HCT116 (cell line): Measurements from ENCODE around the gene PTPN4. TPM values are rescaled to one million over a fixed set of nuclear protein-coding genes. Genes with fewer than 3 reads are reported as not detected.

Source experiments
- ATAC-seq: fragments of 200-7000 bp; cut with Tn5 transposase; 2 replicates; pipeline ENCODE4 v1.9.1; 2020; ENCODE audit warnings: mild to moderate bottlenecking, moderate library complexity
- BruUV-seq: library from RNA; stranded (reverse); fragments of 400-500 nt; replicated peaks from 2 replicates; lab custom pipeline; 2021; lab: Mats Ljungman, UMichigan
- CTCF ChIA-PET: fragments of 300-600 bp; sonication (Branson Sonifier 250); formaldehyde crosslinking; loops from one replicate; lab custom pipeline; 2021; ENCODE audit warnings: antibody characterized with exemption; lab: Charles Lee
- POLR2A ChIA-PET: fragments of 300-600, 350-600 bp; sonication (Branson Sonifier 250); formaldehyde crosslinking; loops from one replicate; lab custom pipeline; 2021; ENCODE audit warnings: antibody characterized with exemption; lab: Charles Lee
- RAD21 ChIA-PET, 2 experiments: fragments of 300-600 bp; sonication (Branson Sonifier 250); formaldehyde crosslinking; loops; one replicate each; lab custom pipeline; 2023; ENCODE audit warnings: low total read pairs in 2 of 2; ENCODE audit not compliant: uncharacterized antibody in 2 of 2, unreplicated experiment in 2 of 2, low non-redundant PET in 1 of 2; lab: Charles Lee
- DNase-seq: peaks from one replicate; pipeline ENCODE4 v3.0.0-alpha.2; 2010; ENCODE audit warnings: low read depth, low spot score
- H2AFZ ChIP-seq: fragments of 200-600 bp; shearing (Covaris generic), sonication (generic); 2 replicates; pipeline ENCODE4 v1.6.1; 2017; ENCODE audit warnings: low read depth, mixed run types, mixed read lengths, antibody characterized with exemption, low read length; ENCODE audit not compliant: poor library complexity, severe bottlenecking
- H3K27ac ChIP-seq: 2 replicates; pipeline ENCODE4 v1.5.1; 2012; ENCODE audit warnings: low read depth, low read length
- H3K27me3 ChIP-seq: fragments of 200-600 bp; sonication (generic); 2 replicates; pipeline ENCODE4 v1.6.1; 2016; ENCODE audit warnings: mixed run types, low read length, mixed read lengths; ENCODE audit not compliant: insufficient read depth
- H3K36me3 ChIP-seq, 2 experiments: fragments of 200-500 bp in 1 of 2; fragments of 200-600 bp in 1 of 2; sonication (Bioruptor generic) in 1 of 2; sonication (generic) in 1 of 2; 2 replicates each; pipeline versions ENCODE4 v1.5.1 to v1.6.1; 2014 to 2016; ENCODE audit warnings: low read length in 2 of 2, inconsistent platforms in 1 of 2, mixed read lengths in 1 of 2, mixed run types in 1 of 2; ENCODE audit not compliant: insufficient read depth in 2 of 2, control insufficient read depth in 1 of 2
- H3K4me1 ChIP-seq, 2 experiments: fragments of 200-600 bp in 1 of 2; sonication (generic) in 1 of 2; 2 replicates each; pipeline versions ENCODE4 v1.5.1 to v1.6.1; 2012 to 2017; ENCODE audit warnings: low read length in 2 of 2, inconsistent platforms in 1 of 2, mild to moderate bottlenecking in 1 of 2, mixed read lengths in 1 of 2, mixed run types in 1 of 2, moderate library complexity in 1 of 2; ENCODE audit not compliant: insufficient read depth in 2 of 2, control insufficient read depth in 1 of 2
- H3K4me2 ChIP-seq: fragments of 200-600 bp; sonication (generic); 2 replicates; pipeline ENCODE4 v1.6.1; 2017; ENCODE audit warnings: mixed run types, low read length, mixed read lengths
- H3K4me3 ChIP-seq, 2 experiments: fragments of 200-600 bp in 1 of 2; sonication (generic) in 1 of 2; replicated peaks in 1 of 2; 2 replicates each; pipeline ENCODE4 v1.5.1; 2011 to 2016; ENCODE audit warnings: low read length in 2 of 2, control low read depth in 1 of 2, low read depth in 1 of 2, mild to moderate bottlenecking in 1 of 2, mixed read lengths in 1 of 2, mixed run types in 1 of 2
- H3K79me2 ChIP-seq: fragments of 200-600 bp; sonication (generic); 2 replicates; pipeline ENCODE4 v1.6.1; 2017; ENCODE audit warnings: mild to moderate bottlenecking, mixed run types, low read length, moderate library complexity, mixed read lengths; ENCODE audit not compliant: insufficient read depth
- H3K9ac ChIP-seq: fragments of 200-600 bp; sonication (generic); 2 replicates; pipeline ENCODE4 v1.6.1; 2016; ENCODE audit warnings: low read length, mixed read lengths
- H3K9me2 ChIP-seq: fragments of 200-600 bp; sonication (generic), shearing (Covaris generic); 2 replicates; pipeline ENCODE4 v1.6.1; 2017; ENCODE audit warnings: mixed run types, mild to moderate bottlenecking, moderate library complexity; ENCODE audit not compliant: insufficient read depth
- H3K9me3 ChIP-seq, 2 experiments: fragments of 200-500 bp in 1 of 2; fragments of 200-600 bp in 1 of 2; sonication (Bioruptor generic) in 1 of 2; sonication (generic) in 1 of 2; 2 replicates each; pipeline ENCODE4 v1.6.1; 2014 to 2017; ENCODE audit warnings: low read length in 2 of 2, mixed read lengths in 2 of 2, inconsistent platforms in 1 of 2, low read depth in 1 of 2, mild to moderate bottlenecking in 1 of 2, mixed run types in 1 of 2, moderate library complexity in 1 of 2; ENCODE audit not compliant: control insufficient read depth in 1 of 2, insufficient read depth in 1 of 2
- H4K20me1 ChIP-seq: fragments of 200-600 bp; sonication (generic), shearing (Covaris generic); 2 replicates; pipeline ENCODE4 v1.6.1; 2017; ENCODE audit warnings: mixed run types, mild to moderate bottlenecking, moderate library complexity; ENCODE audit not compliant: insufficient read depth
- CBX3 ChIP-seq: IDR thresholded peaks from 2 replicates; pipeline ENCODE4 v1.6.1; 2012; ENCODE audit warnings: low read depth
- CTCF ChIP-seq, 3 experiments: fragments of 200-600 bp in 1 of 3; sonication (generic) in 1 of 3; IDR thresholded peaks in 2 of 3; conservative IDR thresholded peaks in 1 of 3; 2 replicates each; pipeline ENCODE4 v1.5.1; 2012 to 2017; ENCODE audit warnings: low read depth in 2 of 3, low read length in 2 of 3, antibody characterized with exemption in 1 of 3, borderline replicate concordance in 1 of 3, control low read depth in 1 of 3, mild to moderate bottlenecking in 1 of 3, mixed read lengths in 1 of 3, mixed run types in 1 of 3, moderate library complexity in 1 of 3; ENCODE audit not compliant: insufficient read depth in 1 of 3
- EGR1 ChIP-seq: IDR thresholded peaks from 2 replicates; pipeline ENCODE4 v1.6.1; 2012; ENCODE audit warnings: low read depth
- EZH2 ChIP-seq: fragments of 200-600 bp; sonication (generic); IDR thresholded peaks from 2 replicates; pipeline ENCODE4 v1.6.1; 2017; ENCODE audit warnings: antibody characterized with exemption, mixed run types
- EZH2phosphoT487 ChIP-seq: fragments of 200-600 bp; IDR thresholded peaks from 2 replicates; pipeline ENCODE4 v1.6.1; 2018; ENCODE audit warnings: antibody characterized with exemption, borderline replicate concordance
- FOSL1 ChIP-seq: IDR thresholded peaks from 2 replicates; pipeline ENCODE4 v1.6.1; 2012; ENCODE audit warnings: low read depth
- JUND ChIP-seq: IDR thresholded peaks from 2 replicates; pipeline ENCODE4 v1.6.1; 2012
- POLR2A ChIP-seq: IDR thresholded peaks from 2 replicates; pipeline ENCODE4 v1.7.0; 2011; ENCODE audit warnings: borderline replicate concordance; ENCODE audit not compliant: insufficient read depth, insufficient read length; ENCODE audit errors: extremely low read depth
- POLR2AphosphoS5 ChIP-seq: IDR thresholded peaks from 2 replicates; pipeline ENCODE4 v1.6.1; 2011; ENCODE audit warnings: mild to moderate bottlenecking, low read depth, low read length, moderate library complexity
- RAD21 ChIP-seq: IDR thresholded peaks from 2 replicates; pipeline ENCODE4 v1.6.1; 2012; ENCODE audit warnings: low read depth, mild to moderate bottlenecking
- REST ChIP-seq: IDR thresholded peaks from 2 replicates; pipeline ENCODE4 v1.6.1; 2012; ENCODE audit warnings: low read depth
- SRF ChIP-seq: IDR thresholded peaks from 2 replicates; pipeline ENCODE4 v1.6.1; 2012; ENCODE audit warnings: low read depth
- TCF7L2 ChIP-seq: IDR thresholded peaks from 2 replicates; pipeline ENCODE4 v1.7.0; 2011; ENCODE audit warnings: borderline replicate concordance, inconsistent platforms; ENCODE audit not compliant: insufficient read depth, insufficient read length; ENCODE audit errors: extremely low read depth
- YY1 ChIP-seq: IDR thresholded peaks from 2 replicates; pipeline ENCODE4 v1.6.1; 2011; ENCODE audit warnings: low read length, low read depth, moderate library complexity, mild to moderate bottlenecking; ENCODE audit not compliant: insufficient replicate concordance; ENCODE audit errors: extremely low read depth
- ZFX ChIP-seq: fragments of 450-650 bp; IDR thresholded peaks from 2 replicates; pipeline ENCODE4 v1.6.1; 2017
- ZNF274 ChIP-seq: fragments of 200-500 bp; sonication (Bioruptor generic); IDR thresholded peaks from 2 replicates; pipeline ENCODE4 v1.6.1; 2014; ENCODE audit warnings: mild to moderate bottlenecking, low read depth, low read length, inconsistent platforms
- intact Hi-C: fragments of 100-400 bp; cut with micrococcal nuclease; formaldehyde crosslinking; loops from 2 replicates; pipeline ENCODE4 v1.10.0; 2022
- total RNA-seq: library from RNA; stranded (reverse); gene quantifications from one replicate; pipeline ENCODE4 v1.2.1, GENCODE V29; 2021; ENCODE audit not compliant: unreplicated experiment
- TF ChIP-seq, protein P1 (sequence below): IDR thresholded peaks from 2 replicates; pipeline ENCODE4 v1.6.1; 2012
- TF ChIP-seq, protein P2 (sequence below): IDR thresholded peaks from 2 replicates; pipeline ENCODE4 v1.6.1; 2011; ENCODE audit warnings: mild to moderate bottlenecking, low read length, moderate library complexity; ENCODE audit not compliant: insufficient replicate concordance; ENCODE audit errors: extremely low read depth

PTPN4 gene
- total RNA-seq, 1 experiment from 2014 or later = 38.4 TPM

DNA sequence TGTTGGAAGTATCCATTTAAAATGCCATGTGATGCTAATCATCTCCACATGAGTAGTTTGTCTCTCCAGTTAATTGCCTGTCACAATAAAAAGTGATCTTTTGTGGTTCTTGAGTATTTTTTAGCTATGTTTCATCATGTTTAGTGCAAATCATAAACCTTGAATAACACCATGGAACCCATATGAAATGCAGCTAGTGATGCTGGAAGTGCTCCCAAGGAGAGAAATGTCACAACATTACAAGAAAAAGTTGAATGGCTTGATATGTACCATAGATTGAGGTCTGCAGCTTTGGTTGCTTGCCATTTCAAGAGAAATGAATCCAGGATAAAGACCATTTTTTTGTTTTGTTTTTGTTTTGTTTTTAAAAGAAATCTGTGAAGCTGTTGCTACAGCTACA, 14.3 kb downstream of the PTPN4 start (continued):
- TF ChIP-seq REST = no peak
- no peak for TF ChIP-seq FOSL1
- TF ChIP-seq, protein P1, sequence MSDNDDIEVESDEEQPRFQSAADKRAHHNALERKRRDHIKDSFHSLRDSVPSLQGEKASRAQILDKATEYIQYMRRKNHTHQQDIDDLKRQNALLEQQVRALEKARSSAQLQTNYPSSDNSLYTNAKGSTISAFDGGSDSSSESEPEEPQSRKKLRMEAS = no peak
- no peak for TF ChIP-seq ZNF274
- TF ChIP-seq RAD21 = no peak
- no peak for TF ChIP-seq EZH2phosphoT487
- no peak for TF ChIP-seq POLR2A
- TF ChIP-seq EGR1 = no peak

- H3K27ac ChIP-seq = no peak overlapping the region
- H3K4me1 ChIP-seq = no peaks in the 10 kb centered on the region
- ChIA-PET POLR2A (no interaction called here), CTCF (no interaction called here), RAD21 (no interaction called here)
- H4K20me1 ChIP-seq = no peaks in the 10 kb centered on the region
- H3K9me2 ChIP-seq = no peaks in the 10 kb centered on the region
- H3K4me3 ChIP-seq = no peak overlapping the region
- intact Hi-C loops = no loop called here
- H2AFZ ChIP-seq = no peak overlapping the region
- H3K27me3 ChIP-seq = no peaks in the 10 kb centered on the region
- BruUV-seq = no TSS peak
- peaks cover 58% of the 10 kb centered on the region for H3K79me2 ChIP-seq
- H3K36me3 ChIP-seq = no peaks in the 10 kb centered on the region
- H3K4me2 ChIP-seq = no peak overlapping the region
- no peak overlapping the region for H3K9ac ChIP-seq
- ATAC-seq (no peak), DNase-seq (no peak)
- no peaks in the 10 kb centered on the region for H3K9me3 ChIP-seq
- no peak for TF ChIP-seq FOSL1
- no peak for TF ChIP-seq YY1
- TF ChIP-seq, protein P2, sequence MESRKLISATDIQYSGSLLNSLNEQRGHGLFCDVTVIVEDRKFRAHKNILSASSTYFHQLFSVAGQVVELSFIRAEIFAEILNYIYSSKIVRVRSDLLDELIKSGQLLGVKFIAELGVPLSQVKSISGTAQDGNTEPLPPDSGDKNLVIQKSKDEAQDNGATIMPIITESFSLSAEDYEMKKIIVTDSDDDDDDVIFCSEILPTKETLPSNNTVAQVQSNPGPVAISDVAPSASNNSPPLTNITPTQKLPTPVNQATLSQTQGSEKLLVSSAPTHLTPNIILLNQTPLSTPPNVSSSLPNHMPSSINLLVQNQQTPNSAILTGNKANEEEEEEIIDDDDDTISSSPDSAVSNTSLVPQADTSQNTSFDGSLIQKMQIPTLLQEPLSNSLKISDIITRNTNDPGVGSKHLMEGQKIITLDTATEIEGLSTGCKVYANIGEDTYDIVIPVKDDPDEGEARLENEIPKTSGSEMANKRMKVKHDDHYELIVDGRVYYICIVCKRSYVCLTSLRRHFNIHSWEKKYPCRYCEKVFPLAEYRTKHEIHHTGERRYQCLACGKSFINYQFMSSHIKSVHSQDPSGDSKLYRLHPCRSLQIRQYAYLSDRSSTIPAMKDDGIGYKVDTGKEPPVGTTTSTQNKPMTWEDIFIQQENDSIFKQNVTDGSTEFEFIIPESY = no peak
- no peak for TF ChIP-seq ZFX
- TF ChIP-seq EZH2 = no peak
- no peak for TF ChIP-seq POLR2A
- TF ChIP-seq, protein P1 = no peak
- TF ChIP-seq TCF7L2 = no peak
- no peak for TF ChIP-seq EGR1
- TF ChIP-seq CBX3 = no peak
- TF ChIP-seq EZH2phosphoT487 = no peak
- no peak for TF ChIP-seq SRF
- no peak for TF ChIP-seq POLR2AphosphoS5
- no peak for TF ChIP-seq CTCF (IDR thresholded peaks at IDR 0.05 in 2 of 3, conservative IDR thresholded peaks at IDR 0.05 in 1 of 3; ENCODE audit: borderline replicate concordance in 1 of 3, insufficient read depth in 1 of 3, low read depth in 2 of 3, low read length in 2 of 3)
- no peak for TF ChIP-seq RAD21
- no peak for TF ChIP-seq JUND
Measured at GRCh38 chr2:119775102-119775501, 15.4 kb downstream of the PTPN4 start.
